Lower leg skin (tissue), 3 donors: ENCODE results near the gene C9orf153.

Source experiments
- POLR2A ChIP-seq, 2 donors: fragments of 450-650 bp; IDR thresholded peaks; one replicate each; pipeline ENCODE4 v1.6.1; 2016 to 2017; ENCODE audit warnings: antibody characterized with exemption in 2 of 2, mild to moderate bottlenecking in 1 of 2, moderate library complexity in 1 of 2
- TF ChIP-seq, protein P1 (sequence below), 3 donors: fragments of 450-650 bp; IDR thresholded peaks; one replicate each; pipeline ENCODE4 v1.5.1; 2016; ENCODE audit warnings: antibody characterized with exemption in 3 of 3, mild to moderate bottlenecking in 3 of 3, moderate library complexity in 2 of 3

DNA sequence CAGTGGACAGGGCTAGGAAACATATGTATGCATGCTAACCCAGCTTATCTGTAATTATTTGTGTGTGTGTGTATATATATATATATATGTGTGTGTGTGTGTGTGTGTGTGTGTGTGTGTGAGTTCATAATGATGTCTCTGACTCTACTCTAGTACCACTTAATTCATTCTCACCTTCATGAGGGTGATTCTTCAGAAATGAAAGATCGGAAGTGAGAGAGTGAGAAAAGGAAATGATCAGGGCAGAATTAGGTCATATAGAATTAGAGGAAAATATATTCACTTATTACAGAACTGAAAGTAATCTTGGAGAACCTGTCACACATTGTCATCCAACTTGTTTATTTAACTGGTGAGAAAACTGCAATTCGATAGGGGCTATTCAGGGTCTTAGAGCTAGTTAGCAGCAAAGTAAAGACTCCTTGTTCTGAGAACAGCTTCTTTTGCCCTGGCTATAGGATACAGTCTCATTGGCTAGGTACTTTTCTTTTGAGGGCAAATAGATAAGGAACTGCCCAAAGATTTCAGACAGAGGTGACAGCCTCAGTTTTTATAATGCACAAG, 58.8 kb downstream of the C9orf153 start:
- TF ChIP-seq, protein P1, sequence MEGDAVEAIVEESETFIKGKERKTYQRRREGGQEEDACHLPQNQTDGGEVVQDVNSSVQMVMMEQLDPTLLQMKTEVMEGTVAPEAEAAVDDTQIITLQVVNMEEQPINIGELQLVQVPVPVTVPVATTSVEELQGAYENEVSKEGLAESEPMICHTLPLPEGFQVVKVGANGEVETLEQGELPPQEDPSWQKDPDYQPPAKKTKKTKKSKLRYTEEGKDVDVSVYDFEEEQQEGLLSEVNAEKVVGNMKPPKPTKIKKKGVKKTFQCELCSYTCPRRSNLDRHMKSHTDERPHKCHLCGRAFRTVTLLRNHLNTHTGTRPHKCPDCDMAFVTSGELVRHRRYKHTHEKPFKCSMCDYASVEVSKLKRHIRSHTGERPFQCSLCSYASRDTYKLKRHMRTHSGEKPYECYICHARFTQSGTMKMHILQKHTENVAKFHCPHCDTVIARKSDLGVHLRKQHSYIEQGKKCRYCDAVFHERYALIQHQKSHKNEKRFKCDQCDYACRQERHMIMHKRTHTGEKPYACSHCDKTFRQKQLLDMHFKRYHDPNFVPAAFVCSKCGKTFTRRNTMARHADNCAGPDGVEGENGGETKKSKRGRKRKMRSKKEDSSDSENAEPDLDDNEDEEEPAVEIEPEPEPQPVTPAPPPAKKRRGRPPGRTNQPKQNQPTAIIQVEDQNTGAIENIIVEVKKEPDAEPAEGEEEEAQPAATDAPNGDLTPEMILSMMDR (IDR thresholded peaks at IDR 0.05) = no peak
- TF ChIP-seq POLR2A (IDR thresholded peaks at IDR 0.05) = no peak
